MCF 10A (cell line): ENCODE measurements around the gene URB1. TPM values are rescaled to one million over a fixed set of nuclear protein-coding genes. Genes with fewer than 3 reads are reported as not detected.
A peak's percentile ranks its signal among the peaks of the same experiment; 100 is the strongest.

Experiments used
- BruUV-seq: library from RNA; stranded (reverse); fragments of 400-500 nt; replicated peaks from 2 replicates; lab custom pipeline; 2021; lab: Mats Ljungman, UMichigan
- CTCF ChIA-PET: fragments of 300-600 bp; sonication (Branson Sonifier 250); formaldehyde crosslinking; extraction: SDS; loops from one replicate; lab custom pipeline; 2021; ENCODE audit warnings: antibody characterized with exemption, inconsistent platforms; lab: Yijun Ruan, JAX
- POLR2A ChIA-PET: fragments of 300-600, 350-650 bp; sonication (Branson Sonifier 250); formaldehyde crosslinking; extraction: SDS; loops from one replicate; lab custom pipeline; 2020; ENCODE audit warnings: antibody characterized with exemption, inconsistent platforms; lab: Yijun Ruan, JAX
- DNase-seq: peaks from one replicate; pipeline ENCODE4 v3.0.0-alpha.2; 2018; ENCODE audit not compliant: unreplicated experiment
- H3K27ac Mint-ChIP-seq: one replicate; pipeline ENCODE4 v1.8.0; 2022; ENCODE audit warnings: mild to moderate bottlenecking, low read depth, mixed read lengths; ENCODE audit not compliant: unreplicated experiment
- H3K27me3 Mint-ChIP-seq: one replicate; pipeline ENCODE4 v1.8.0; 2022; ENCODE audit warnings: mixed read lengths; ENCODE audit not compliant: insufficient read depth, unreplicated experiment
- H3K36me3 Mint-ChIP-seq: one replicate; pipeline ENCODE4 v1.8.0; 2022; ENCODE audit warnings: mild to moderate bottlenecking, moderate library complexity, mixed read lengths; ENCODE audit not compliant: insufficient read depth, unreplicated experiment
- H3K4me1 Mint-ChIP-seq: one replicate; pipeline ENCODE4 v1.8.0; 2022; ENCODE audit warnings: mixed read lengths; ENCODE audit not compliant: insufficient read depth, unreplicated experiment
- H3K4me3 Mint-ChIP-seq: one replicate; pipeline ENCODE4 v1.8.0; 2022; ENCODE audit warnings: mild to moderate bottlenecking, moderate library complexity, mixed read lengths; ENCODE audit not compliant: unreplicated experiment
- H3K9me3 Mint-ChIP-seq: one replicate; pipeline ENCODE4 v1.8.0; 2022; ENCODE audit warnings: mixed read lengths; ENCODE audit not compliant: unreplicated experiment
- intact Hi-C: fragments of 100-400 bp; cut with micrococcal nuclease; formaldehyde crosslinking; loops from 2 replicates; pipeline ENCODE4 v1.14.1; 2022
- total RNA-seq: library from RNA; stranded (reverse); gene quantifications from 2 replicates; pipeline ENCODE4 v1.2.3, GENCODE V29; 2022
- TF ChIP-seq, protein P1 (sequence below): fragments of 200-600 bp; IDR thresholded peaks from one replicate; pipeline ENCODE4 v1.8.0; 2022; ENCODE audit warnings: antibody characterized with exemption, mild to moderate bottlenecking; ENCODE audit not compliant: unreplicated experiment

URB1 gene
- total RNA-seq, 1 experiment from 2014 or later: 43.5 TPM

DNA sequence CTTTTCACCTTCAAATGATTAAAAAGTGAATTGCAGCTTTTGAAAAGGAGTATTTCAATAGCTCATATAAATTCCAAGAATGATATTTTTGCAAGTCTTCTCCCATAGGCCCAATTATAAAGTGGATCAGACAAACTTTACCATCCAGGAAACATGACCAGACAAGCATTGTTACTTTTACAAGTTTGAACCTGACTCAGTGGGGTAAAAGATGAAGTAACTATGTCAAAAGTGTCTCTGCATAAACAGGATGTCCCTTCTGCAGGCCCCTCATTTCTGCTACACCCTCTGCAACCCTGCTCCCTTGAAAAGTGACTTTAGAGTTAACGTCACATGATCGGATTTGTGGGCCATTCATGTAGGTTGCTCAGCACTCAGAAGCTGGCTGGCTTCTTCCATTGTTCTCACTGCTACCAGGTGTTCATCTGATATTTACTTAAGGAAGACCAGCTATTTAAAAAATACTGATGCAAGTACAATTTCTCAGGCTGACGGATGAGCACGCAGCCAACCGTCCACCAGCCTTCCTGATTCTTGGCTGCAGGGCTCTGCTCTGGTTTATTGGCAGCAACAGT is 32.3 kb downstream of the URB1 start:
- Mint-ChIP-seq H3K4me3 (no peak overlapping the region), H3K9me3 (no peaks in the 10 kb centered on the region), H3K36me3 (peaks cover 96% of the 10 kb centered on the region), H3K4me1 (peaks cover 9% of the 10 kb centered on the region), H3K27ac (peak overlapping the region; percentile 63), H3K27me3 (no peaks in the 10 kb centered on the region)
- POLR2A ChIA-PET: interaction anchor here (2.5 to 4.1 kb wide), 2 partner anchors 7 to 11 kb away, joined by 11 to 16 read pairs; no protein-coding TSS in a partner anchor
- intact Hi-C loops: no loop called here
- no TSS peak for BruUV-seq
- CTCF ChIA-PET: interaction anchor here (0.6 to 3.0 kb wide), 7 partner anchors 9 to 600 kb away, joined by 3 to 14 read pairs (median 3); no protein-coding TSS in a partner anchor
- peak; percentile 46 for DNase-seq
- TF ChIP-seq, protein P1, sequence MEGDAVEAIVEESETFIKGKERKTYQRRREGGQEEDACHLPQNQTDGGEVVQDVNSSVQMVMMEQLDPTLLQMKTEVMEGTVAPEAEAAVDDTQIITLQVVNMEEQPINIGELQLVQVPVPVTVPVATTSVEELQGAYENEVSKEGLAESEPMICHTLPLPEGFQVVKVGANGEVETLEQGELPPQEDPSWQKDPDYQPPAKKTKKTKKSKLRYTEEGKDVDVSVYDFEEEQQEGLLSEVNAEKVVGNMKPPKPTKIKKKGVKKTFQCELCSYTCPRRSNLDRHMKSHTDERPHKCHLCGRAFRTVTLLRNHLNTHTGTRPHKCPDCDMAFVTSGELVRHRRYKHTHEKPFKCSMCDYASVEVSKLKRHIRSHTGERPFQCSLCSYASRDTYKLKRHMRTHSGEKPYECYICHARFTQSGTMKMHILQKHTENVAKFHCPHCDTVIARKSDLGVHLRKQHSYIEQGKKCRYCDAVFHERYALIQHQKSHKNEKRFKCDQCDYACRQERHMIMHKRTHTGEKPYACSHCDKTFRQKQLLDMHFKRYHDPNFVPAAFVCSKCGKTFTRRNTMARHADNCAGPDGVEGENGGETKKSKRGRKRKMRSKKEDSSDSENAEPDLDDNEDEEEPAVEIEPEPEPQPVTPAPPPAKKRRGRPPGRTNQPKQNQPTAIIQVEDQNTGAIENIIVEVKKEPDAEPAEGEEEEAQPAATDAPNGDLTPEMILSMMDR: no peak

DNA sequence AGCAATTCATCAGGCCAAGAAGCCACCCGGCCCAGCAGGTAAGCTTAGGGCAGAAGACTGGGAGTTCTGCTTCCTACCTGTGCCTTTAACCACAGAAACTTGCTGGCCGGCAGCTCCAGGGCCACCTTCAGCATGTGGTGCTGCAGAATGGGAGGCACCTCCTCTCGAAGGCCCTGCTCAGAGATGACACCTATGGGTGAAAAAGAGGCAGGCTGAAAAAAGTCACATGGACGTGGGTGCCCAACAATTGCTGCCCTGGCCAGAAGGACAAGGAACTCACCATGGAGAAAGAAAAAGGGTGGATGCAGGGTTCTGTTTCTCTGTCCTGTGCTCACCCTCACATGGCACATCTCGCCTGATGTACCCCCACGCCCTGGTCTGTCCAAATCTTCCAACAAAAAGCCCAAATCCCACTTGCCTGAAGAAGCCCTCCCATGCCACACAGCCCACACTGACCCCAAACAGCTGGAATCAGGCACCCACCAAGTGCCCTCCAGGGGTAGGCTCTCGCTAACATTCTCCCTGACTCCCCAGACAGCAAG is 33.0 kb downstream of the URB1 start:
- Mint-ChIP-seq H3K4me1 (peaks cover 9% of the 10 kb centered on the region), H3K36me3 (peaks cover 96% of the 10 kb centered on the region), H3K4me3 (no peak overlapping the region), H3K9me3 (no peaks in the 10 kb centered on the region), H3K27me3 (no peaks in the 10 kb centered on the region), H3K27ac (no peak overlapping the region)
- POLR2A ChIA-PET: interaction anchor here (2.5 to 4.1 kb wide), 2 partner anchors 8 to 12 kb away, joined by 11 to 16 read pairs; no protein-coding TSS in a partner anchor
- intact Hi-C loops: no loop called here
- TF ChIP-seq, protein P1: peak; percentile 34
- peak; percentile 42 for DNase-seq
- CTCF ChIA-PET: interaction anchor here (0.6 to 3.0 kb wide), 4 partner anchors 10 to 600 kb away, joined by 3 to 14 read pairs (median 4); no protein-coding TSS in a partner anchor
- BruUV-seq: no TSS peak

DNA sequence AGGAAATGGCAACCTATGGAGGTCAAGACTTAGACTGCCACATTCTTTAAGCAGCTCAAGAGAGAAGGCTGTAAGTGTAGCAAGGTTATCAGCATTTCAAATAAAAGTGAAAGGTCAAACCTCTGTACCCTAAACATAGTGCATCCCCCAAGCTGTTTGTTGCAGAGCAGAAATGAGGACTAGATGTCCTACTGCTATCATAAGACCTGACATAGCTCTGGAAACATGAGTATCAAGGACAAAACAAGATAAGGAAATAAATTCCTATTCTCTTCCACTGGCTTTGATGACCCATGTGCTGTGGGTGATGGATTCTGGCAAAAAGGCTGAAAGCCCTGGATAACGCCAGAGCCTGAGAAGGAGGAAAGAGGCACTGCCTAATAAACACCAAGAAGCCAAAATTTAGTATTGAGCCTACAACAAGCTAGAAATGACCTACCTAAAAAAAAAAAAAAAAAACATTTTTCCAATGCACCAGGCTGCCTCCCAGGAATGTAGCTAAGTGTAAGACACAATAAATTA is 35.9 kb downstream of the URB1 start:
- intact Hi-C loops: no loop called here
- H3K27ac Mint-ChIP-seq: no peak overlapping the region
- no peaks in the 10 kb centered on the region for H3K9me3 Mint-ChIP-seq
- H3K27me3 Mint-ChIP-seq: no peaks in the 10 kb centered on the region
- DNase-seq: no peak
- TF ChIP-seq, protein P1: no peak
- peaks cover 9% of the 10 kb centered on the region for H3K4me1 Mint-ChIP-seq
- ChIA-PET POLR2A (interaction anchor here (0.6 to 4.1 kb wide), 3 partner anchors 11 to 415 kb away, joined by 3 to 16 read pairs (median 4); partner anchors contain the start of gene PAXBP1), CTCF (interaction anchor here (0.6 to 0.9 kb wide), 4 partner anchors 27 to 252 kb away, joined by 3 read pairs; no protein-coding TSS in a partner anchor)
- H3K4me3 Mint-ChIP-seq: no peak overlapping the region
- no TSS peak for BruUV-seq
- peaks cover 93% of the 10 kb centered on the region for H3K36me3 Mint-ChIP-seq

DNA sequence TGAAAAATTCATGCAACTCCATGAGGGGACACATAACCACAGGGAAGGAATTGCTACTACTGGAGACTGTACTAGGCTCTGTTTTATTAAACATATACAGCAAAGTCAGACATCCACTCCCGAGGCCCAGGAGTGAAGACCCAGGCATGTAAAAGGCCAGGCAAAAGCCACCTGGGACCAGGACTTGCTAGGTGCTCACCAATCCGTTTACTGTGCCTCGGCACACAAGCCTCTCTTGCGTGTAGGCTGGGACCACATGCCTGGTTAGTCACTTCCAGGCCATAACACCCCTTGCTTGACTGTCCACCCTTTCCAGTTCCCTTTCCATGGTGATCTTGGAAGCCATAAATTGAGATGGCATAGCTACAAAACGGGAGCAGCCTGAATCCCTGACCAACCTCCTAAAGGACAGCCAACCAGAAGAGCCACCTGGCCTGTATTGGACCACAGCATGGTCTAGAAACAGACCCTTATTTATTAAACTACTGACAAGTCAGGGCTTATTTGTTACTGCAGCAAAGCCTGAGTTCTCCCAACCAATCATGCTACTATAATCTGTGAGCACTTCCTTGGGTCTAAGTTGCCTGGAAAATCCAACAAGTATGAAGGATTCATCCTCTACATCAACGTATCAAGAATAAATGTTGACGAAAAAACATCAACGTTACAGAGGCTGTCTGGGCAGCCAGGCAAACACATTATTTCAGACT is 39.7 kb downstream of the URB1 start:
- Mint-ChIP-seq H3K4me3 (no peak overlapping the region), H3K27me3 (no peaks in the 10 kb centered on the region), H3K9me3 (no peaks in the 10 kb centered on the region), H3K27ac (no peak overlapping the region), H3K4me1 (no peaks in the 10 kb centered on the region), H3K36me3 (peaks cover 85% of the 10 kb centered on the region)
- intact Hi-C loops: no loop called here
- POLR2A ChIA-PET: no interaction called here
- CTCF ChIA-PET: interaction anchor here (1.1 kb wide), 1 partner anchor 248 kb away, joined by 4 read pairs; no protein-coding TSS in a partner anchor
- DNase-seq: no peak
- no TSS peak for BruUV-seq
- TF ChIP-seq, protein P1: no peak
